ENCODE results near the gene CRACR2B.

The CRACR2B gene

DNA sequence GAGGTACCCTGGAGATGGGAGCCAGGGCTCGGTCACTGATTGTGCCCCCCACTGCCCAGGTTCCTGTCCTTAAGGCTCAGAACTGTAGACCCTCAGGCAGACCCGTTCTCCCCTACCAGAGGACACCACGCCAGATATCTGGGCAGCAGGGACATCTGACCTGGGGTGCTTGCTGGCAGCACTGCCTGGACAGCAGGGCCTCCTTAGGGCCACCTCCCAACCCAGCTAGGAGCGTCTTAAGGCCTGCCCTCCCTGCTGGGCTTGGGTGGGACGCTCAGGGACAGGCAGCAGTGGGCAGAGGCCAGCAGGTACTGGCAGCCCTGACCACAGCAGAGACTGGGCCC lies 11.5 kb downstream of the CRACR2B start:
- Histone ChIP-seq H3K4me1 (ENCODE audit: control insufficient read depth, insufficient read depth, low read length) (peaks cover 65% of the 10 kb centered on the region), H3K4me2 (ENCODE audit: low read length) (peak overlapping the region; percentile 90), H3K4me3 (ENCODE audit: low read length) (no peak overlapping the region), H3K36me3 (ENCODE audit: insufficient read depth, low read length) (peaks cover 55% of the 10 kb centered on the region), H3K9ac (ENCODE audit: low read depth, low read length) (peak overlapping the region; percentile 38), H3K9me3 (replicated peaks; ENCODE audit: low read length) (no peaks in the 10 kb centered on the region), H3K27me3 (ENCODE audit: control insufficient read depth, insufficient read depth, low read length) (no peaks in the 10 kb centered on the region)

DNA sequence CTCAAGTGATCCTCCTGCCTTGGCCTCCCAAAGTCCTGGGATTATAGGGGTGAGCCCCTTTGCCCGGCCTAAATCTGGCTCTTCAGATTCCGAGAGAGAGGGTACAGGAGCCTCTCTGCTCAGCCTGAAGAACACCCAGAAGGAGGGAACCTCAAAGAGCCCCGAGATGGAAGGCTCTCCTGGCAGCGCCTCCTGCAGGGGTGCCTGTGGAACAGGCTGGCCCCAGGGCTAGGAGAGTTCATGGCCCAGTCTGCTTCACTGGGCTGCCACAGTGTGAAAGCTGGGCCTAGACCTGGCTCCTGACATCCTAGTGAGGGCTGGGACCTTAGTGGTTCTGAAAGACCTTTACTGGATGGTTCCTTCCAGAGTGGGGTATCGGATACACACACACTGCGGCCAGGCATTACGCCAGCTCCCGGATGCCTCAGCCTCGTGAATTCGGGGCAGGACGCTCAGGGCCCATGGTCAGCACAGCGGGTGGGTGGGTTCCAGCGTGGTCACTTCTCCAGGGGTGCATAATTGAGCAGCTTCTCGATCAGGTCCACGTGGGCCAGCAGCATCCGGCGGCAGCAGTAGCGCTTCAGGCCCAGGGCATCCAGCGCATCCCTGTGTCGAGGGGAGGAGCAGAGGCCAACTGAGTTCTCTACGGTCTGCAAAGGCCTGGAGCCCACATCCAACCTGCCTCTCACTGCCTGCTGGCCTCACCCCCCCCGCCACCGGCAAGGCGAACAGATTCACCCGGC lies 12.3 kb downstream of the CRACR2B start:
- Histone ChIP-seq H3K9me3 (replicated peaks; ENCODE audit: low read length) (no peaks in the 10 kb centered on the region), H3K4me1 (ENCODE audit: control insufficient read depth, insufficient read depth, low read length) (peaks cover 64% of the 10 kb centered on the region), H3K27me3 (ENCODE audit: control insufficient read depth, insufficient read depth, low read length) (no peaks in the 10 kb centered on the region), H3K4me3 (ENCODE audit: low read length) (peak overlapping the region; percentile 98), H3K9ac (ENCODE audit: low read depth, low read length) (peak overlapping the region; percentile 97), H3K4me2 (ENCODE audit: low read length) (peak overlapping the region; percentile 90), H3K36me3 (ENCODE audit: insufficient read depth, low read length) (peaks cover 55% of the 10 kb centered on the region)

DNA sequence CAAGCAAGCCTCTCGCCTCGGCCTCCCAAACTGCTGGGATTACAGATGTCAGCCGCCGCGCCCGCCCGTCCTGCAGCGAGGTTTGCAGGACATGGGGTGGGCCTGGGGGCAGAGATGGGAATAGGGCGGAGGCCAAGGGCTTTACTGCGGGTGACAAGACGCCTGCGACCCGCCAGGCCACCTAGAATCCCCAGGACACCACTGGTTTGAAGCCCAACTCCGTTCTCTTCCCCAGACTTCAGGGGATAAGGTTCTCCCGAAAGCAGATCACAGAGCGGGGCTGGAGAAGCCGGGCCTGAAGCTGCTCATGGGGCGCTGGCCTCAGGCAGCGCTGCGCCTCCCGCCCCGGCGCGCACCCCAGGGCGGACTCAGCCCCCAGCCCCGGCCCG lies 14.3 kb downstream of the CRACR2B start:
- H3K9ac ChIP-seq (ENCODE audit: low read depth, low read length): peak overlapping the region; percentile 97
- H3K9me3 ChIP-seq (replicated peaks; ENCODE audit: low read length): no peaks in the 10 kb centered on the region
- H3K4me3 ChIP-seq (ENCODE audit: low read length): peak overlapping the region; percentile 98
- peak overlapping the region; percentile 90 for H3K4me2 ChIP-seq (ENCODE audit: low read length)
- no peaks in the 10 kb centered on the region for H3K27me3 ChIP-seq (ENCODE audit: control insufficient read depth, insufficient read depth, low read length)
- H3K4me1 ChIP-seq (ENCODE audit: control insufficient read depth, insufficient read depth, low read length): peaks cover 70% of the 10 kb centered on the region
- H3K36me3 ChIP-seq (ENCODE audit: insufficient read depth, low read length): peaks cover 43% of the 10 kb centered on the region

DNA sequence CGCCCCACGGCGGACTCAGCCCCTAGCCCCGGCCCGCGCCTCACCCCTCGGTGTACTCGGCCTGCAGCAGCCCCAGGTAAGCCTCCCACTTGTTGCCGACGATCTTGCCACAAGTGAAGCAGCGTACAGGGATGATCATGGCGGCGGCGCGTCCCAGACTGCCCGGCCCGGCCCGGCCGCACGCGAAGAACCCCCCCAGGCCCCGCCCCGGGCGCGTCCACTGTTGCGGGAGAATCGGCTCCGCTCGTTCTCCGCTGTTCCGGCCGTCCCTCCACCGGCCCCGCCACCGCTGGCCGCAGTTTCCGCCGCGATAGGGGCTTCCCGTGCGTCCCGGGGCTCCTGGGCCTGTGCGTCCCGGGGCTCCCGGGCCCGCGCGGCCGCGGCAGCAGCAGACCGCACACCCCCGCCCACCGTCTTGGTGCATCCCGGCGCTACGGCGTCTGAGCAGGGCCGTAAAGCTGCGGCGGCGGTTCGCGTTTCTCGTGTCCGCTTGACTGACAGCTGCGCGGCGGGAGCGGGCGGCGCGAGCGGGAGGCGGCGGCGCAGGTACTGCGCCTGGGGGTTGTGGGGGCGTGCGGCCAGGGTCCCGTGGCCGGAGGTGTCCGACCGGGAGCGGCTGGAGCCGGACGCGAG lies 14.8 kb downstream of the CRACR2B start, which contains the start of the genes POLR2L and TSPAN4:
POLR2L (minus strand) TSS at position 160 of the 633 bp plus-strand sequence; CDS start at position 139, 21 bp downstream.
TSPAN4 (plus strand) TSS at position 483 of the 633 bp plus-strand sequence. CDS start 7,453 bp downstream, outside the sequence.
- Histone ChIP-seq H3K4me3 (ENCODE audit: low read length) (peak within 1 kb of the TSS; percentile 98), H3K4me1 (ENCODE audit: control insufficient read depth, insufficient read depth, low read length) (peaks cover 68% of the 10 kb centered on the region), H3K27me3 (ENCODE audit: control insufficient read depth, insufficient read depth, low read length) (no peaks in the 10 kb centered on the region), H3K9me3 (replicated peaks; ENCODE audit: low read length) (no peaks in the 10 kb centered on the region), H3K9ac (ENCODE audit: low read depth, low read length) (peak within 1 kb of the TSS; percentile 97), H3K36me3 (ENCODE audit: insufficient read depth, low read length) (peaks cover 38% of the 10 kb centered on the region), H3K4me2 (ENCODE audit: low read length) (peak within 1 kb of the TSS; percentile 90)

DNA sequence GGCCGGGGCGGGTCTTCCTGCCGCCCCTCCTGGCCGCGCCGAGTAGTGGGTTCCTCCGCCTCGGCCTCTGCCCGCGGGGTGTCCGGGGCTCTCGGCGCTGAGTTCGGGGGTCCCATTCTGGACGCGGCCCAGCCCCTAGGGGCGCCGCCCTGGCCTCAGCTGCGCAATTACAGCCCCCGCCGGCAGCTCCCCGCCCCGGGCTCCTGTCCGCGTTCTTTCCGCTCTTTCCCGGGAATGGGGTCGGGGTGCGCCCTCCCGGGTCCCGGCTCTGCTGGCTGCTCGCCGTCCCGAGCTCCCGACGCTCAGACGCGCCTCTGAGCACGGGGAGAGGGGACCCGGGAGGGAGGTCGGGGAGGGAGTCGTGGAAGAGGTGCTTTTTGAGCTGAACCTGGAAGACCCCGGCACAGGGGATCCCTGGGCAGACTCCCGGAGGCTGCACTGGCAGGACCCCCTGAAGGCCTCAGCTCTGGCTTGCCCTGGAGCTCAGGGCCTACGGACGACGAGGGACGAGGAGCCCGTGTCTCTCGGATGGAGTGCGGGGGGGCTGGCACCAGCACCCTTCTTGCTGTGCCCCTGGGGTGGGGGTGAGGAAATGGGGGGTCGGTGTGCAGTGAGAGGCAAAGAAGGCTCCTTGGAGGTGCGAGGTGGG lies 15.5 kb downstream of the CRACR2B start:
- Histone ChIP-seq H3K36me3 (ENCODE audit: insufficient read depth, low read length) (peaks cover 36% of the 10 kb centered on the region), H3K4me2 (ENCODE audit: low read length) (peak overlapping the region; percentile 90), H3K4me1 (ENCODE audit: control insufficient read depth, insufficient read depth, low read length) (peaks cover 65% of the 10 kb centered on the region), H3K27me3 (ENCODE audit: control insufficient read depth, insufficient read depth, low read length) (no peaks in the 10 kb centered on the region), H3K9me3 (replicated peaks; ENCODE audit: low read length) (no peaks in the 10 kb centered on the region), H3K4me3 (ENCODE audit: low read length) (peak overlapping the region; percentile 98), H3K9ac (ENCODE audit: low read depth, low read length) (peak overlapping the region; percentile 97)

DNA sequence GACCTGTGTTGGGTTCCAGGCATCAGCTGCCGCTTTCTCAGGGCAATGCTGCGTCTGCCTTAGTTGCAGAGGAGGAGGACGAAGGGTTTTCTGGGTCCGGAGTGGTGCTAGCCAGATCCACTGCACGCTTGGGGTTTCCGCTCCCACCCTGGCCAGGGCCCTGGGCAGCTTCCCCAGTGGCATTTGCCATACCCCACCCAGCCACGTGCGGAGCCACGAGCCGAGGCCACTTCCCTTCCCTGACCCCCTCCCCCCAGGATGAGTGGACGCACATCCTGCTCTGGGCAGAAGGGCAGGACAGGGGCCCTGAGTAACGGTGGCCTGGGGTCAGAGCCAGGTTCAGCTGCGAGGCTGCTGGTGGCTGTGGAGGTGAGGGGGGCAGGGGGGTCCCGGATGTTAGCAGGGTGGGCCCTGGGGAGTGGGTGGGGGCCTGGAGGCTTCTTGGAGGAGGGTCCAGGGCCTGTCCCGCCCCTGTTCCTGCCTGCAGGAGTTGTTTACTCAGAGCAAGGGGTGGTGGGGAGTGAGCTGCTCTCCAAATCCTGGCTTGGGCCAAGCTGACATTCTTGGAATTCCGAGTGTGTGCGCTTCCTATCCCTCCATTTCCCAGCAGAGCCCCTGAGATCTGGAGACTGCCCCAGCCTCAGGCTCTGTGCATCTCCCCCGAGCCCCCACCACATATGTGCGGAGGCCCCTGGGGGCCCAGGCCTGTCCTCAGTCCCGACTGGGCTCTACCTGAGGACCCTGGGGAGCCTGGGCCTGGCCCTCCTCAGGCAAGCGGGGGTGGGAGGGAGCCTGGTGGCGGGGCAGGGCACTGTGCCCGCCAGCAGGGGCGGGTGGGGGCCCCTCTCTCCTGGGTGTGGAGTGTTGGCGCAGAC lies 16.3 kb downstream of the CRACR2B start:
- H3K36me3 ChIP-seq (ENCODE audit: insufficient read depth, low read length): peaks cover 32% of the 10 kb centered on the region
- peak overlapping the region; percentile 97 for H3K9ac ChIP-seq (ENCODE audit: low read depth, low read length)
- peak overlapping the region; percentile 90 for H3K4me2 ChIP-seq (ENCODE audit: low read length)
- no peaks in the 10 kb centered on the region for H3K9me3 ChIP-seq (replicated peaks; ENCODE audit: low read length)
- peak overlapping the region; percentile 98 for H3K4me3 ChIP-seq (ENCODE audit: low read length)
- no peaks in the 10 kb centered on the region for H3K27me3 ChIP-seq (ENCODE audit: control insufficient read depth, insufficient read depth, low read length)
- peaks cover 66% of the 10 kb centered on the region for H3K4me1 ChIP-seq (ENCODE audit: control insufficient read depth, insufficient read depth, low read length)

DNA sequence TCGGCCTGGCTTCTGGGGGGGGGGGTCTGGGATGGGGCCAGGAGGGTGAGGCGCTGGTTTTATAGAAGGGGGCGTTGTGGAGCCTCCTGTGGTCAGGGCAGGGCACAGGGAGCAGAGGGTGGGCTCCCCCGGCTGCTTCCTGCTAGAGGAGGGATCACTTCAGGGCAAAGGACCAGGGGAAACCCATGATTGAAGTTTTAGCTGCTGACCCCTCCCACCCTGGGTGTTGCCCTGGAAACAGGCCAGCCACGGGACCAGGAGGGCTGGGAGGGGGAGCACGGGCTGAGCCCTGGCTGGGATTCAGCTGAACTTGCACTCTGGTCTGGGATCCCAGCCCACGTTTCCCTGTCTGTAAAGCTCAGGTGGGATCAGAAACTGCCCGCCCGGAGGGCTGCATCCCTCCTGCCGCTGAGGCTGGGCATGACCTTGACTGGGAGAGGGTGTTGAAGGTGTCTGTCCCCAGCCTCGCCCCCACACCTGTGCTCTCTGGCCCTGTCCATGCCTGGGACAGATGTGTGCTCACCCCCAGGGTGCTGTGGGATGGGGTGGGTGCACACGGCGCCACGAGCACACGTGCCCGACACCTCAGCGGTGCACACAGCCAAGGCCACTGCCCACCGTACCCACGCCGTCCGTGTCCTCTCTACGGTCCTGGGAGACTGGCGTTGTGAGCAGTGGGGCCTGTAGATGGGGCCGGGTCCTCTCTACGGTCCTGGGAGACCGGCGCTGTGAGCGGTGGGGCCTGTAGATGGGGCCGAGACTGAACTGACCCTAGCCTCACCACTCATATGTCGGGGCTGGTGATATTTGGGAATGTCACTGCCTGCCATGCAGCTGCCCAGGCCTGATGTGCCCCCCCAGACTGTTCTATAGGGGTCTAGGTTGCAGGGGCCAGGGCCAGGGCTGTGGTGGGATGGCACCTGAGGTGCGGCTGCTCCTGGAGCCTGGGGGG lies 17.2 kb downstream of the CRACR2B start:
- Histone ChIP-seq H3K9ac (ENCODE audit: low read depth, low read length) (peak overlapping the region; percentile 97), H3K4me3 (ENCODE audit: low read length) (peak overlapping the region; percentile 98), H3K9me3 (replicated peaks; ENCODE audit: low read length) (no peaks in the 10 kb centered on the region), H3K27me3 (ENCODE audit: control insufficient read depth, insufficient read depth, low read length) (no peaks in the 10 kb centered on the region), H3K4me1 (ENCODE audit: control insufficient read depth, insufficient read depth, low read length) (peaks cover 61% of the 10 kb centered on the region), H3K4me2 (ENCODE audit: low read length) (peak overlapping the region; percentile 90), H3K36me3 (ENCODE audit: insufficient read depth, low read length) (peaks cover 23% of the 10 kb centered on the region)

DNA sequence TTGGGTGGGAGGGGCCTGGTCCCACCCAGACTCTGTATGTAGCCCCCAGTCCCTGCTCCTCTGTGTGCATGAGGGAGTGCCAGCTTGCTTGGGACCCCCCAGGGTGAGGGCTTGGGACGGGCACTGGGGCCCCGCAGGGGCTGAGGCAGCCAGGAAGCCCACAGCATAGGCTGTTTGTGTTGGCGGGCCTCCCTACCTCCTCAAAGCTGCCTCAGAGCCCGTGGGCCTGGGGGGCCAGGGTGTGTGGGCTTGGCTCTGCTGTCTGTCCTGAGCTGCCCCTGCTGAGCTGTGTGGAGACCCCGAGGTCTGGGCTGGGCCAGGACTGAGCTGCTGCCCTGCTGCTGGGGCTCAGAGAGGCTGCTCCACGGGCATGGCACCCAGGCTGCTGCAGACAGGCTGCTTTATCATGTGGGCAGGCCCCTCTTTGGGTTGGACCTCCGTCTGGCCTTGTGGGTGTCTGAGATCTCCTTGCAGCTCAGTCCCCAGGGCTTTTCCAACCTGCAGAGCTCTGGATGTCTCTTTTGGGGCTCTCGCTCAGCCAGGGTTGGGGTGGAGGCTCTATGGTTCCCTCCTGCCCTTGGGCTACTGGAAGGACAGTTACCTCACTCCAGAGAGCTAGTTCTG lies 18.3 kb downstream of the CRACR2B start:
- H3K9me3 ChIP-seq (replicated peaks; ENCODE audit: low read length): no peaks in the 10 kb centered on the region
- H3K4me3 ChIP-seq (ENCODE audit: low read length): peak overlapping the region; percentile 98
- H3K4me2 ChIP-seq (ENCODE audit: low read length): peak overlapping the region; percentile 90
- peaks cover 51% of the 10 kb centered on the region for H3K4me1 ChIP-seq (ENCODE audit: control insufficient read depth, insufficient read depth, low read length)
- peak overlapping the region; percentile 97 for H3K9ac ChIP-seq (ENCODE audit: low read depth, low read length)
- peaks cover 18% of the 10 kb centered on the region for H3K36me3 ChIP-seq (ENCODE audit: insufficient read depth, low read length)
- no peaks in the 10 kb centered on the region for H3K27me3 ChIP-seq (ENCODE audit: control insufficient read depth, insufficient read depth, low read length)

DNA sequence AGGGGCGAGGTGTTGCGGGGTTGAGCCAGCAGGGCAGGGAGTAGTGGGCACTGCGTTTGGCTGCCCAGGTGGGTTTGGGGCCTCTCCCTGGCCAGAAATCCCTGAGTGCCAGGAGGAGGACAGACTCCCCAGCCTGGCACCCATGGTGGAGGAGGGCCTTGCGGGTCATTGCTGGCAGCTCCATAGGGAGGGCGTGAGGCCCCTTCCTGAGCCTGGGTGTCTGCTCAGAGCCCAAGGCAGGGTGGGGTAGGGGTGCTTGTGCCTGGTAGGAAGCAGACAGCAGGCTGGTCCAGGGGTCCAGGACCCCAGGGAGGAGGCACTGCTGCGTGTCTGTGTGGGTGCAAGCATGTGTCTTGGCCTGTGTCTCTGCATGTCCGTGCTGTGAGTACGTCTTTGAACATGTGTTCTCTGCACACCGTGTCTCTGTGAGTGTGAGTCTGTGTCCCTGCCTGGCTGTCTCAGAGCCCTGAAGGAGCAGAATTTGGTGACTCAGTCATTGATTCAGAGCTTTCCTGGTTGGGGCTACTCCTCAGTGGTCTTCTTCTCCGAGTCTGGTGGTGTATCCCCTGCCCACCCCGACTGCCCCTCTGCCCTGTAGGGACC lies 18.9 kb downstream of the CRACR2B start:
- peak overlapping the region; percentile 90 for H3K4me2 ChIP-seq (ENCODE audit: low read length)
- peak overlapping the region; percentile 98 for H3K4me3 ChIP-seq (ENCODE audit: low read length)
- H3K9ac ChIP-seq (ENCODE audit: low read depth, low read length): peak overlapping the region; percentile 97
- H3K36me3 ChIP-seq (ENCODE audit: insufficient read depth, low read length): peaks cover 15% of the 10 kb centered on the region
- no peaks in the 10 kb centered on the region for H3K9me3 ChIP-seq (replicated peaks; ENCODE audit: low read length)
- H3K4me1 ChIP-seq (ENCODE audit: control insufficient read depth, insufficient read depth, low read length): peaks cover 49% of the 10 kb centered on the region
- no peaks in the 10 kb centered on the region for H3K27me3 ChIP-seq (ENCODE audit: control insufficient read depth, insufficient read depth, low read length)
